K562 (cell line): ENCODE data around the gene TMEM123. TPM values are rescaled to one million over a fixed set of nuclear protein-coding genes. Genes with fewer than 3 reads are reported as not detected.

Experiments used
- ATAC-seq: fragments of 200-7000 bp; cut with Tn5 transposase; 3 replicates; pipeline ENCODE4 v1.9.1; 2020; ENCODE audit warnings: moderate library complexity
- BruUV-seq: library from RNA; stranded (reverse); fragments of 400-500 nt; replicated peaks from 2 replicates; lab custom pipeline; 2021; lab: Mats Ljungman, UMichigan
- CTCF ChIA-PET: fragments of 300-600 bp; formaldehyde crosslinking; extraction: SDS; loops from one replicate; lab custom pipeline; 2021; ENCODE audit warnings: low intra/inter-chr PET ratio; lab: Yijun Ruan, JAX
- POLR2A ChIA-PET: fragments of 300-600, 350-650 bp; sonication (Branson Sonifier 250); formaldehyde crosslinking; extraction: SDS; loops from one replicate; lab custom pipeline; 2021; ENCODE audit warnings: antibody characterized with exemption, inconsistent platforms; lab: Yijun Ruan, JAX
- DNase-seq, 4 experiments: peaks; one replicate each; pipeline versions ENCODE4 v3.0.0 to v3.0.0-alpha.2; 2011 to 2018; ENCODE audit warnings: low spot score in 3 of 4, mixed read lengths in 3 of 4; ENCODE audit errors: extremely low read depth in 1 of 4
- FAIRE-seq: peaks from 2 replicates; lab custom pipeline; 2011; peaks lifted over from hg19 to GRCh38; lab: Jason Lieb, UNC
- H2AFZ ChIP-seq: 2 replicates; pipeline ENCODE4 v1.6.0; 2011; ENCODE audit warnings: low read depth, low read length, control low read depth, inconsistent platforms
- H3K27ac ChIP-seq: fragments of 200-600 bp; 3 replicates; pipeline ENCODE4 v1.8.0; 2011; ENCODE audit warnings: low read depth, mild to moderate bottlenecking, control low read depth, inconsistent platforms, low read length, moderate library complexity, mixed read lengths; ENCODE audit errors: extremely low read depth
- H3K27me3 ChIP-seq, 2 experiments: fragments of 300-600 bp in 1 of 2; 2 replicates in 1 of 2; 3 replicates in 1 of 2; pipeline versions ENCODE4 v1.6.0 to v1.8.0; 2011; ENCODE audit warnings: inconsistent platforms in 2 of 2, low read length in 2 of 2, mild to moderate bottlenecking in 1 of 2, mixed read lengths in 1 of 2, moderate library complexity in 1 of 2; ENCODE audit not compliant: control insufficient read depth in 2 of 2, insufficient read depth in 2 of 2
- H3K36me3 ChIP-seq: fragments of 300-600 bp; 3 replicates; pipeline ENCODE4 v1.8.0; 2011; ENCODE audit warnings: mild to moderate bottlenecking, low read length, inconsistent platforms; ENCODE audit not compliant: control insufficient read depth, insufficient read depth
- H3K4me1 ChIP-seq, 2 experiments: fragments of 200-600 bp in 1 of 2; replicated peaks in 1 of 2; 2 replicates in 1 of 2; 3 replicates in 1 of 2; pipeline versions ENCODE4 v1.5.1 to v1.8.0; 2011; ENCODE audit warnings: inconsistent platforms in 2 of 2, low read length in 2 of 2, mild to moderate bottlenecking in 1 of 2, mixed read lengths in 1 of 2, moderate library complexity in 1 of 2; ENCODE audit not compliant: control insufficient read depth in 2 of 2, insufficient read depth in 2 of 2
- H3K4me2 ChIP-seq: 2 replicates; pipeline ENCODE4 v1.6.1; 2011; ENCODE audit warnings: low read length, control low read depth, inconsistent platforms, mixed read lengths; ENCODE audit not compliant: insufficient read depth
- H3K4me3 ChIP-seq: fragments of 200-600 bp; sonication (generic), shearing (Covaris generic); 2 replicates; pipeline ENCODE4 v1.5.1; 2016; ENCODE audit warnings: control low read depth, inconsistent platforms
- H3K79me2 ChIP-seq: fragments of 200-600 bp; 3 replicates; pipeline ENCODE4 v1.8.0; 2011; ENCODE audit warnings: low read length, inconsistent platforms; ENCODE audit not compliant: control insufficient read depth, insufficient read depth
- H3K9ac ChIP-seq, 2 experiments: 2 replicates each; pipeline versions ENCODE4 v1.6.0 to v1.6.1; 2011; ENCODE audit warnings: low read depth in 2 of 2, low read length in 2 of 2, control low read depth in 1 of 2, inconsistent platforms in 1 of 2, mild to moderate bottlenecking in 1 of 2, mixed read lengths in 1 of 2; ENCODE audit not compliant: insufficient read depth in 1 of 2
- H3K9me1 ChIP-seq: one replicate; pipeline ENCODE4 v1.6.0; 2011; ENCODE audit warnings: inconsistent platforms, mild to moderate bottlenecking, low read length, moderate library complexity; ENCODE audit not compliant: control insufficient read depth, insufficient read depth
- H3K9me3 ChIP-seq: replicated peaks from 2 replicates; pipeline ENCODE4 v1.5.1; 2011; ENCODE audit warnings: low read depth, low read length, inconsistent platforms; ENCODE audit not compliant: control insufficient read depth, insufficient read depth
- H4K20me1 ChIP-seq: replicated peaks from 2 replicates; pipeline ENCODE4 v1.6.1; 2011; ENCODE audit warnings: low read length, inconsistent platforms, mixed read lengths; ENCODE audit not compliant: control insufficient read depth, insufficient read depth
- CAMTA2 ChIP-seq: fragments of 250-450 bp; sonication (Bioruptor Pico); conservative IDR thresholded peaks from 2 replicates; pipeline ENCODE4 v1.5.1; 2022
- COPS2 ChIP-seq: fragments of 450-650 bp; conservative IDR thresholded peaks from 2 replicates; pipeline ENCODE4 v1.6.1; 2016; ENCODE audit warnings: mild to moderate bottlenecking, moderate library complexity
- KAT8 ChIP-seq: fragments of 450-650 bp; IDR thresholded peaks from 2 replicates; pipeline ENCODE4 v1.6.1; 2016; ENCODE audit warnings: low read depth, mild to moderate bottlenecking
- MEF2D ChIP-seq: conservative IDR thresholded peaks from 2 replicates; pipeline ENCODE4 v1.6.1; 2016; ENCODE audit warnings: low read depth, missing genetic modification characterization, missing compliant biosample characterization
- OTX1 ChIP-seq: fragments of 450-650 bp; formaldehyde crosslinking; IDR thresholded peaks from 2 replicates; pipeline ENCODE4 v1.4.0; 2022; ENCODE audit warnings: mild to moderate bottlenecking
- RBM15 ChIP-seq: fragments of 200-400 bp; formaldehyde crosslinking; IDR thresholded peaks from 2 replicates; pipeline ENCODE4 v1.6.1; 2018; ENCODE audit warnings: mild to moderate bottlenecking, low read length, moderate library complexity; ENCODE audit not compliant: insufficient read depth
- SNIP1 ChIP-seq: fragments of 450-650 bp; IDR thresholded peaks from 2 replicates; pipeline ENCODE4 v1.7.1; 2017; ENCODE audit warnings: low read depth, mild to moderate bottlenecking
- STAG1 ChIP-seq: sonication (generic); formaldehyde crosslinking; IDR thresholded peaks from 2 replicates; pipeline ENCODE4 v1.5.0; 2020; ENCODE audit warnings: missing genetic modification reagents, borderline replicate concordance
- TEAD4 ChIP-seq, 2 experiments: sonication (generic) in 1 of 2; formaldehyde crosslinking in 1 of 2; IDR thresholded peaks; 2 replicates each; pipeline versions ENCODE4 v1.6.1 to v1.8.0; 2012 to 2022; ENCODE audit warnings: borderline replicate concordance in 1 of 2, inconsistent platforms in 1 of 2, low read length in 1 of 2, mild to moderate bottlenecking in 1 of 2, missing genetic modification reagents in 1 of 2
- TRIM24 ChIP-seq, 2 experiments: fragments of 450-650 bp; IDR thresholded peaks; 2 replicates each; pipeline ENCODE4 v1.6.1; 2016
- TRIM25 ChIP-seq: fragments of 450-650 bp; IDR thresholded peaks from 2 replicates; pipeline ENCODE4 v1.7.0; 2016; ENCODE audit warnings: borderline replicate concordance
- ZFX ChIP-seq: sonication (generic); formaldehyde crosslinking; IDR thresholded peaks from 2 replicates; pipeline ENCODE4 v1.8.0; 2022; ENCODE audit warnings: mild to moderate bottlenecking, missing genetic modification reagents, moderate library complexity
- ZHX1 ChIP-seq: fragments of 150-350 bp; conservative IDR thresholded peaks from 2 replicates; pipeline ENCODE4 v1.6.1; 2014; ENCODE audit warnings: low read length
- ZNF24 ChIP-seq: fragments of 450-650 bp; IDR thresholded peaks from 2 replicates; pipeline ENCODE4 v1.6.1; 2016
- ZNF79 ChIP-seq: fragments of 250-450 bp; sonication (Bioruptor Pico); IDR thresholded peaks from 2 replicates; pipeline ENCODE4 v1.4.0; 2020; ENCODE audit warnings: low read depth, mild to moderate bottlenecking, moderate library complexity
- WGBS: fragments of 100-300 bp; shearing (Covaris generic); methylation state at CpG from one replicate; pipeline ENCODE4 v1.1.6; 2016; ENCODE audit warnings: low coverage, mixed read lengths; ENCODE audit not compliant: insufficient coverage; ENCODE audit errors: missing lambda C conversion rate; 5-methylcytosine and 5-hydroxymethylcytosine counted together
- in situ Hi-C: fragments of 300-500 bp; cut with MboI; formaldehyde crosslinking; loops from 4 replicates; pipeline ENCODE4 v1.15.0; 2018; ENCODE audit warnings: inconsistent platforms, mixed read lengths
- intact Hi-C: fragments of 100-400 bp; cut with micrococcal nuclease; formaldehyde crosslinking; loops from 2 replicates; pipeline ENCODE4 v1.14.2; 2022
- polyA plus RNA-seq, 8 experiments: library from polyadenylated mRNA; depleted of rRNA in 4 of 8; stranded (reverse) in 5 of 8; unstranded in 3 of 8; fragments of >200 nt; fragmentation: Nextera tagmentation in 2 of 8; fragmentation: Illumina TruSeq in 1 of 8; extraction: Ambion mirVana in 2 of 8; extraction: Trizol in 1 of 8; gene quantifications; 2 replicates each; pipeline versions ENCODE4 v1.2.1 to v1.2.3, GENCODE V29; 2011 to 2014; ENCODE audit warnings: inconsistent platforms in 1 of 8, missing spikeins in 1 of 8
- total RNA-seq, 7 experiments: library from RNA; depleted of rRNA in 6 of 7; stranded (reverse); fragments of >200 nt in 6 of 7; fragmentation: Illumina TruSeq in 2 of 7; extraction: Trizol in 2 of 7; gene quantifications; 2 replicates each; pipeline versions ENCODE4 v1.2.1 to v1.2.3, GENCODE V29; 2011 to 2021; ENCODE audit warnings: low replicate concordance in 1 of 7

The TMEM123 gene
- total and polyA plus RNA-seq, 9 of the 15 experiments (the other 6 are each of a cell fraction or from before 2014, with no cell fraction given), result 19.8 to 344 (median 82.4) TPM

GRCh38 chr11:102407901-102408300 is 44.7 kb downstream of the TMEM123 start (continued):
- TF ChIP-seq TEAD4 (IDR thresholded peaks at IDR 0.05; ENCODE audit: low read length) (no peak), TEAD4 (CRISPR knock-in tag; IDR thresholded peaks at IDR 0.05; ENCODE audit: borderline replicate concordance) (no peak), TRIM24 (IDR thresholded peaks at IDR 0.05) (no peak), CAMTA2 (CRISPR knock-in tag) (no peak), MEF2D (tag) (no peak), ZFX (no peak), SNIP1 (no peak)

GRCh38 chr11:102406099-102406498 is 46.5 kb downstream of the TMEM123 start:
- Histone ChIP-seq H3K4me2 (no peak overlapping the region), H3K79me2 (peaks cover 20% of the 10 kb centered on the region), H3K9me1 (no peaks in the 10 kb centered on the region), H3K9me3 (no peaks in the 10 kb centered on the region), H3K9ac (no peak overlapping the region), H3K36me3 (peaks cover 20% of the 10 kb centered on the region), H4K20me1 (no peaks in the 10 kb centered on the region), H3K4me1 (no peaks in the 10 kb centered on the region), H3K4me3 (no peak overlapping the region), H3K27me3 (no peaks in the 10 kb centered on the region), H3K27ac (no peak overlapping the region), H2AFZ (no peak overlapping the region)
- DNase-seq, result no peak
- ChIA-PET CTCF (no interaction called here), POLR2A (interaction anchor here (0.6 to 1.4 kb wide), 3 partner anchors 8 to 278 kb away, joined by 3 to 6 read pairs (median 4); no protein-coding TSS in a partner anchor)
- ATAC-seq, result no peak
- in situ Hi-C loops, result no loop called here
- no peak for FAIRE-seq
- 90% methylated on average over 2 of the region's 2 CpGs for WGBS
- intact Hi-C loops, result no loop called here
- no TSS peak for BruUV-seq
- TF ChIP-seq KAT8 (no peak), ZNF79 (CRISPR knock-in tag) (no peak), COPS2 (no peak), TRIM25 (no peak), ZHX1 (no peak), RBM15 (no peak), STAG1 (CRISPR knock-in tag) (no peak), OTX1 (CRISPR knock-in tag) (no peak), ZNF24 (no peak)
